Tongue (tissue), 2 donors: ENCODE results near the gene RAPH1. TPM values are rescaled to one million over a fixed set of nuclear protein-coding genes. Genes with fewer than 3 reads are reported as not detected.

Experiments
- DNase-seq: peaks from one replicate; pipeline ENCODE4 v3.0.0-alpha.2; 2015
- total RNA-seq: library from RNA; depleted of rRNA; stranded (reverse); fragments of >200 nt; gene quantifications from one replicate; pipeline ENCODE4 v1.2.3, GENCODE V29; 2014

Gene RAPH1
- total RNA-seq, 1 donor from 2014 or later: 77.4 TPM

- no peak for DNase-seq
These were observed 45.6 kb downstream of the RAPH1 start for GRCh38 chr2:203489531-203489930.

GRCh38 chr2:203484266-203485112 lies 50.6 kb downstream of the RAPH1 start:
- DNase-seq: peak; percentile 66

GRCh38 chr2:203480623-203481022 lies 54.5 kb downstream of the RAPH1 start:
- no peak for DNase-seq

- no peak for DNase-seq
These were observed 58.2 kb downstream of the RAPH1 start for GRCh38 chr2:203476881-203477280.

GRCh38 chr2:203471323-203471722 lies 63.8 kb downstream of the RAPH1 start:
- DNase-seq: no peak

- DNase-seq: no peak
These were observed 64.7 kb downstream of the RAPH1 start for GRCh38 chr2:203470371-203470770.

GRCh38 chr2:203469546-203469945 lies 65.6 kb downstream of the RAPH1 start:
- DNase-seq: no peak

- DNase-seq: peak; percentile 76
These were observed 71.8 kb downstream of the RAPH1 start for GRCh38 chr2:203463266-203463678.

- no peak for DNase-seq
These were observed 72.8 kb downstream of the RAPH1 start for GRCh38 chr2:203462308-203462707.

- no peak for DNase-seq
These were observed 73.4 kb downstream of the RAPH1 start for GRCh38 chr2:203461746-203462145.

GRCh38 chr2:203455209-203455608 lies 79.9 kb downstream of the RAPH1 start:
- no peak for DNase-seq

- peak; percentile 75 for DNase-seq
These were observed 81.1 kb downstream of the RAPH1 start for GRCh38 chr2:203453858-203454451.

GRCh38 chr2:203451689-203452088 lies 83.4 kb downstream of the RAPH1 start:
- DNase-seq: no peak

- no peak for DNase-seq
These were observed 84.1 kb downstream of the RAPH1 start for GRCh38 chr2:203451011-203451410.

GRCh38 chr2:203450561-203450960 lies 84.5 kb downstream of the RAPH1 start:
- no peak for DNase-seq

- DNase-seq: no peak
These were observed 88.3 kb downstream of the RAPH1 start for GRCh38 chr2:203446780-203447179.

GRCh38 chr2:203446071-203446481 lies 89.0 kb downstream of the RAPH1 start:
- no peak for DNase-seq

- DNase-seq: no peak
These were observed 90.4 kb downstream of the RAPH1 start for GRCh38 chr2:203444738-203445137.

GRCh38 chr2:203442463-203442862 lies 92.6 kb downstream of the RAPH1 start:
- DNase-seq: no peak

- no peak for DNase-seq
These were observed 93.6 kb downstream of the RAPH1 start for GRCh38 chr2:203441463-203441862.

- no peak for DNase-seq
These were observed 94.4 kb downstream of the RAPH1 start for GRCh38 chr2:203440671-203441070.

- peak; percentile 14 for DNase-seq
These were observed 96.6 kb downstream of the RAPH1 start for GRCh38 chr2:203438528-203438927.

- DNase-seq: no peak
These were observed 97.6 kb downstream of the RAPH1 start for GRCh38 chr2:203437511-203437910.

- no peak for DNase-seq
These were observed 98.6 kb downstream of the RAPH1 start for GRCh38 chr2:203436496-203436895.
